ENCODE results near the gene SYNE2. TPM values are rescaled to one million over a fixed set of nuclear protein-coding genes. Genes with fewer than 3 reads are reported as not detected.

Gene SYNE2
- total RNA-seq, 1 experiment from 2014 or later, result 9.7 TPM

- no peak for DNase-seq (ENCODE audit: low spot score)
These were observed 395.9 kb downstream of the SYNE2 start for GRCh38 chr14:64248689-64249088.

- no peak for DNase-seq (ENCODE audit: low spot score)
These were observed 396.6 kb downstream of the SYNE2 start for GRCh38 chr14:64249363-64249762.

- DNase-seq (ENCODE audit: low spot score), result peak; percentile 21
These were observed 400.9 kb downstream of the SYNE2 start for GRCh38 chr14:64253672-64254071.

- no peak for DNase-seq (ENCODE audit: low spot score)
These were observed 403.0 kb downstream of the SYNE2 start for GRCh38 chr14:64255756-64256155.

- DNase-seq (ENCODE audit: low spot score), result no peak
These were observed 407.6 kb downstream of the SYNE2 start for GRCh38 chr14:64260418-64260817.

- no peak for DNase-seq (ENCODE audit: low spot score)
These were observed 412.4 kb downstream of the SYNE2 start for GRCh38 chr14:64265222-64265621.

- DNase-seq (ENCODE audit: low spot score), result peak; percentile 10
These were observed 413.4 kb downstream of the SYNE2 start for GRCh38 chr14:64266239-64266638.

- no peak for DNase-seq (ENCODE audit: low spot score)
These were observed 419.2 kb downstream of the SYNE2 start for GRCh38 chr14:64272019-64272418.

Other genes starting within 250 kb of the SYNE2 start
- gene WDR89, start 211.1 kb upstream of the SYNE2 start, total RNA-seq (2014; rRNA removed; shearing (Covaris generic)), result 10.3 and 13.0 TPM in 2 replicates
- 26.2 and 28.1 TPM in 2 replicates for gene SGPP1, start 124.9 kb upstream of the SYNE2 start, total RNA-seq (2014; rRNA removed; shearing (Covaris generic))